Panc1 (cell line): ENCODE data around the gene BCAS3. TPM values are rescaled to one million over a fixed set of nuclear protein-coding genes. Genes with fewer than 3 reads are reported as not detected.

Experiments
- ATAC-seq: fragments of 200-7000 bp; cut with Tn5 transposase; 2 replicates; pipeline ENCODE4 v1.9.1; 2020; ENCODE audit warnings: mild to moderate bottlenecking, moderate library complexity
- BruUV-seq: library from RNA; stranded (reverse); fragments of 400-500 nt; replicated peaks from 2 replicates; lab custom pipeline; 2021; lab: Mats Ljungman, UMichigan
- CTCF ChIA-PET: fragments of 300-600 bp; sonication (Branson Sonifier 250); formaldehyde crosslinking; loops from one replicate; lab custom pipeline; 2022; ENCODE audit warnings: antibody characterized with exemption; lab: Charles Lee
- POLR2A ChIA-PET: fragments of 300-600 bp; sonication (Branson Sonifier 250); formaldehyde crosslinking; loops from one replicate; lab custom pipeline; 2022; ENCODE audit warnings: antibody characterized with exemption; lab: Charles Lee
- DNase-seq: peaks from one replicate; pipeline ENCODE4 v3.0.0-alpha.2; 2010; ENCODE audit warnings: low read depth, low spot score
- H3K27ac ChIP-seq: 2 replicates; pipeline ENCODE4 v1.5.1; 2011; ENCODE audit warnings: mild to moderate bottlenecking, low read length, inconsistent platforms
- H3K27me3 ChIP-seq: fragments of 200-500 bp; sonication (Bioruptor generic); 2 replicates; pipeline ENCODE4 v1.6.0; 2014; ENCODE audit warnings: low read length, inconsistent platforms; ENCODE audit not compliant: control insufficient read depth, insufficient read depth
- H3K36me3 ChIP-seq: fragments of 200-500 bp; sonication (Bioruptor generic); 2 replicates; pipeline ENCODE4 v1.5.1; 2014; ENCODE audit warnings: inconsistent platforms, mild to moderate bottlenecking, low read length, moderate library complexity; ENCODE audit not compliant: control insufficient read depth, insufficient read depth
- H3K4me1 ChIP-seq: 2 replicates; pipeline ENCODE4 v1.5.1; 2011; ENCODE audit warnings: inconsistent platforms, mild to moderate bottlenecking, low read length, moderate library complexity; ENCODE audit not compliant: control insufficient read depth, insufficient read depth
- H3K4me3 ChIP-seq, 2 experiments: 2 replicates each; pipeline ENCODE4 v1.5.1; 2011 to 2012; ENCODE audit warnings: low read depth in 2 of 2, low read length in 2 of 2, mild to moderate bottlenecking in 2 of 2, inconsistent platforms in 1 of 2, moderate library complexity in 1 of 2
- H3K9me3 ChIP-seq: fragments of 200-500 bp; sonication (Bioruptor generic); 2 replicates; pipeline ENCODE4 v1.5.1; 2014; ENCODE audit warnings: low read depth, mild to moderate bottlenecking, inconsistent platforms, low read length, moderate library complexity; ENCODE audit not compliant: control insufficient read depth, insufficient read depth
- POLR2AphosphoS5 ChIP-seq: IDR thresholded peaks from 2 replicates; pipeline ENCODE4 v1.6.1; 2012; ENCODE audit warnings: mild to moderate bottlenecking, low read depth, low read length, moderate library complexity
- SIN3A ChIP-seq: IDR thresholded peaks from 2 replicates; pipeline ENCODE4 v1.6.1; 2012; ENCODE audit warnings: low read depth, mild to moderate bottlenecking, low read length, moderate library complexity, borderline replicate concordance; ENCODE audit not compliant: insufficient read depth
- TCF7L2 ChIP-seq: IDR thresholded peaks from 2 replicates; pipeline ENCODE4 v1.6.1; 2011; ENCODE audit warnings: mild to moderate bottlenecking, low read depth, low read length, inconsistent platforms
- in situ Hi-C: cut with HindIII; loops from 2 replicates; pipeline ENCODE4 v1.10.0; 2016; ENCODE audit warnings: low sequenced_read_pairs, low pct_unique_long_range_greater_than_20kb
- intact Hi-C: fragments of 100-400 bp; cut with micrococcal nuclease; formaldehyde crosslinking; loops from one replicate; pipeline ENCODE4 v1.10.0; 2022; ENCODE audit not compliant: unreplicated experiment
- total RNA-seq: library from RNA; stranded (reverse); gene quantifications from one replicate; pipeline ENCODE4 v1.2.1, GENCODE V29; 2021; ENCODE audit not compliant: unreplicated experiment
- TF ChIP-seq, protein P1 (sequence below), 2 experiments: IDR thresholded peaks; 2 replicates each; pipeline ENCODE4 v1.6.1; 2011 to 2012; ENCODE audit warnings: low read depth in 2 of 2, control low read depth in 1 of 2, low read length in 1 of 2, mild to moderate bottlenecking in 1 of 2, moderate library complexity in 1 of 2; ENCODE audit not compliant: insufficient read depth in 1 of 2
- TF ChIP-seq, protein P2 (sequence below): fragments of 450-650 bp; IDR thresholded peaks from 2 replicates; pipeline ENCODE4 v1.5.1; 2017; ENCODE audit warnings: mild to moderate bottlenecking

BCAS3 gene
- total RNA-seq, 1 experiment from 2014 or later, result 9.3 TPM

- ChIA-PET CTCF (no interaction called here), POLR2A (no interaction called here)
- Histone ChIP-seq H3K4me3 (no peak overlapping the region), H3K36me3 (no peaks in the 10 kb centered on the region; the same call in 1 of the 2 replicates), H3K27ac (no peak overlapping the region), H3K27me3 (no peaks in the 10 kb centered on the region), H3K4me1 (no peaks in the 10 kb centered on the region), H3K9me3 (no peaks in the 10 kb centered on the region)
- intact Hi-C loops, result no loop called here
- TF ChIP-seq SIN3A (no peak), TCF7L2 (no peak), POLR2AphosphoS5 (no peak)
- TF ChIP-seq, protein P1, sequence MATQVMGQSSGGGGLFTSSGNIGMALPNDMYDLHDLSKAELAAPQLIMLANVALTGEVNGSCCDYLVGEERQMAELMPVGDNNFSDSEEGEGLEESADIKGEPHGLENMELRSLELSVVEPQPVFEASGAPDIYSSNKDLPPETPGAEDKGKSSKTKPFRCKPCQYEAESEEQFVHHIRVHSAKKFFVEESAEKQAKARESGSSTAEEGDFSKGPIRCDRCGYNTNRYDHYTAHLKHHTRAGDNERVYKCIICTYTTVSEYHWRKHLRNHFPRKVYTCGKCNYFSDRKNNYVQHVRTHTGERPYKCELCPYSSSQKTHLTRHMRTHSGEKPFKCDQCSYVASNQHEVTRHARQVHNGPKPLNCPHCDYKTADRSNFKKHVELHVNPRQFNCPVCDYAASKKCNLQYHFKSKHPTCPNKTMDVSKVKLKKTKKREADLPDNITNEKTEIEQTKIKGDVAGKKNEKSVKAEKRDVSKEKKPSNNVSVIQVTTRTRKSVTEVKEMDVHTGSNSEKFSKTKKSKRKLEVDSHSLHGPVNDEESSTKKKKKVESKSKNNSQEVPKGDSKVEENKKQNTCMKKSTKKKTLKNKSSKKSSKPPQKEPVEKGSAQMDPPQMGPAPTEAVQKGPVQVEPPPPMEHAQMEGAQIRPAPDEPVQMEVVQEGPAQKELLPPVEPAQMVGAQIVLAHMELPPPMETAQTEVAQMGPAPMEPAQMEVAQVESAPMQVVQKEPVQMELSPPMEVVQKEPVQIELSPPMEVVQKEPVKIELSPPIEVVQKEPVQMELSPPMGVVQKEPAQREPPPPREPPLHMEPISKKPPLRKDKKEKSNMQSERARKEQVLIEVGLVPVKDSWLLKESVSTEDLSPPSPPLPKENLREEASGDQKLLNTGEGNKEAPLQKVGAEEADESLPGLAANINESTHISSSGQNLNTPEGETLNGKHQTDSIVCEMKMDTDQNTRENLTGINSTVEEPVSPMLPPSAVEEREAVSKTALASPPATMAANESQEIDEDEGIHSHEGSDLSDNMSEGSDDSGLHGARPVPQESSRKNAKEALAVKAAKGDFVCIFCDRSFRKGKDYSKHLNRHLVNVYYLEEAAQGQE (IDR thresholded peaks at IDR 0.05; ENCODE audit: insufficient read depth in 1 of 2, low read depth in 2 of 2, low read length in 1 of 2), result no peak
- TF ChIP-seq, protein P2, sequence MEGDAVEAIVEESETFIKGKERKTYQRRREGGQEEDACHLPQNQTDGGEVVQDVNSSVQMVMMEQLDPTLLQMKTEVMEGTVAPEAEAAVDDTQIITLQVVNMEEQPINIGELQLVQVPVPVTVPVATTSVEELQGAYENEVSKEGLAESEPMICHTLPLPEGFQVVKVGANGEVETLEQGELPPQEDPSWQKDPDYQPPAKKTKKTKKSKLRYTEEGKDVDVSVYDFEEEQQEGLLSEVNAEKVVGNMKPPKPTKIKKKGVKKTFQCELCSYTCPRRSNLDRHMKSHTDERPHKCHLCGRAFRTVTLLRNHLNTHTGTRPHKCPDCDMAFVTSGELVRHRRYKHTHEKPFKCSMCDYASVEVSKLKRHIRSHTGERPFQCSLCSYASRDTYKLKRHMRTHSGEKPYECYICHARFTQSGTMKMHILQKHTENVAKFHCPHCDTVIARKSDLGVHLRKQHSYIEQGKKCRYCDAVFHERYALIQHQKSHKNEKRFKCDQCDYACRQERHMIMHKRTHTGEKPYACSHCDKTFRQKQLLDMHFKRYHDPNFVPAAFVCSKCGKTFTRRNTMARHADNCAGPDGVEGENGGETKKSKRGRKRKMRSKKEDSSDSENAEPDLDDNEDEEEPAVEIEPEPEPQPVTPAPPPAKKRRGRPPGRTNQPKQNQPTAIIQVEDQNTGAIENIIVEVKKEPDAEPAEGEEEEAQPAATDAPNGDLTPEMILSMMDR, result no peak
- ATAC-seq, result no peak
- in situ Hi-C loops, result no loop called here
- DNase-seq, result no peak
- no TSS peak for BruUV-seq
Measured at GRCh38 chr17:60944751-60945150, 267.1 kb downstream of the BCAS3 start.

- Histone ChIP-seq H3K4me1 (no peaks in the 10 kb centered on the region), H3K27ac (no peak overlapping the region), H3K9me3 (no peaks in the 10 kb centered on the region), H3K36me3 (no peaks in the 10 kb centered on the region), H3K27me3 (no peaks in the 10 kb centered on the region), H3K4me3 (no peak overlapping the region)
- intact Hi-C loops (no loop called here), in situ Hi-C loops (no loop called here)
- CTCF ChIA-PET, result no interaction called here
- BruUV-seq, result no TSS peak
- TF ChIP-seq POLR2AphosphoS5 (no peak), SIN3A (no peak), TCF7L2 (no peak)
- TF ChIP-seq, protein P1 (IDR thresholded peaks at IDR 0.05; ENCODE audit: insufficient read depth in 1 of 2, low read depth in 2 of 2, low read length in 1 of 2), result no peak
- ATAC-seq (no peak), DNase-seq (no peak)
- POLR2A ChIA-PET, result no interaction called here
Measured at GRCh38 chr17:60947100-60947499, 269.4 kb downstream of the BCAS3 start.
